NCI-H146 treated with DMSO at 0.1 percent for 48 hours (cell line): ENCODE data around the gene KHDRBS1.
"Not testable (repeated sequence)": the region's sequence is repeated elsewhere in the genome, so short reads cannot be mapped to it uniquely, and the experiment has no call there.

Experiments used
- DNase-seq: peaks from one replicate; lab custom pipeline; 2025; ENCODE audit not compliant: unreplicated experiment; lab: John Stamatoyannopoulos, UW

KHDRBS1 gene

DNA sequence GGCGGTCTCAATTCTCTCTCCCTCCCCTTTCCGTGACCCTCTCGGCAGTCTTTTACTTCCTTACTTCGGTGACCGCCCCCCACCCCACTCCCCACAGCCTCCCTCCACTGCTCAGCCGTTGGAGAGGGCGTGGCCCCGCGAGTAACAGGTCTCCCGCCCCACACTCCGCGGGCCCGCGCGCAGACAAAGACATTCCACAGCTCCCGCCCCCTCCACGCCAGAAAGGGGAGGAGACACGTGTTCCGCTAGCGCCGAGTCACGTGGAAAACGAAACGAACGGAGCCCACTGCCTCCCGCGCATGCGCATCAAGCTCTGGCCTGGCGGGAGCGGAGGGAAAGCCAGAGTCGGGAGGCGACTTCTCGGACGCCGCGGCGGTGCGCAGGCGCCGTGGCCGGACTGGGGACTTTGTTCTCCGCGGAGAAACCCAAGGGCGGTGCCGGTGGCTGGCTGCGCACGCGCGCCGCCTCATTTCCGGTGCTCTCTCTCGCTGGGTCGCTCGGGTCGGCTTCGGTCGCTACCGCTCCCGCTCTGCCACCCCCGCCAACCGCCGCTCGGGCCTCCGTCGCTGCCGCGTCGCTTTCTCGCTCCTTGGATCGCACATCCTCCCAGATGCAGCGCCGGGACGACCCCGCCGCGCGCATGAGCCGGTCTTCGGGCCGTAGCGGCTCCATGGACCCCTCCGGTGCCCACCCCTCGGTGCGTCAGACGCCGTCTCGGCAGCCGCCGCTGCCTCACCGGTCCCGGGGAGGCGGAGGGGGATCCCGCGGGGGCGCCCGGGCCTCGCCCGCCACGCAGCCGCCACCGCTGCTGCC, at the start of gene KHDRBS1:
KHDRBS1 (plus strand) TSS at position 483 of the 813 bp plus-strand sequence; CDS start at position 611, 128 bp downstream.
- peak; percentile 87 for DNase-seq

GRCh38 chr1:31970873-31971272, 42.8 kb upstream of the KHDRBS1 start:
- no peak for DNase-seq

GRCh38 chr1:31976401-31976800, 37.3 kb upstream of the KHDRBS1 start:
- DNase-seq, result no peak

DNA sequence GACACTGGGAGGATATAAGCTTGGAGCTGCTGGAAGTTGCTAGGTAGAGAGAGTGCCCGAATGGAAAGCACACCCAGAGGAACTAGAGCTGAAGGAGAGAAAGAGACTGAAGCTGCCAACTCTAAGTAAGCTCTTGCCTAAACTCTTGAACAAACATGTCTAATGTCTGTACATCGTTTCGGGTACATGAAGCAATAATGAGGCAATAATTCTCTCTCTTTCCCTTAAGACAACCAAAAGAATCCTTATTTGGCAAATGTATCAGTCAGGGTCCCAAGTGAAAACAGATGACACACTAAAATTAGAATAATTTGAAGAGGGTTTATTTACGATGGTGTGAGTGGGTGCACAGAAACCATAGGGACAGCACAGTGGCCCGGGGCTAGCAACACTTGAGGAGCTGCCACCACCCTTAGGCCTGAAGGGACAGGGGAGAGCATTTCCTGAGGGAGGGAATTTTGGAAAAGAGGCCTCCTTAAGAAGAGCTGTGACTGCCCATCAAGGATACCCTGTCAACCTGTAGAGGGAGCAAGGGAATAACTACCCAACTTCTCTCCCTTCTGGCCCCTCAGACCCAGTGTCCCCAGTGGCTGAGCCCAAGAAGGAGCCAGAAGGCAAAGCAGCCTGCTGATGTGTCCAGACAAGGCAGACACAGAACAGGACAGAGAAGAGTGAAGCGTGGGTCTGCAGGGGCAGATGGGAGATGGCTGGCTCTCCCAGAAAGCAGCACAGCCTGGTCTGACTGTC, 36.1 kb upstream of the KHDRBS1 start:
- DNase-seq, result no peak

- DNase-seq, result no peak
Measured at GRCh38 chr1:31978843-31979400, 34.7 kb upstream of the KHDRBS1 start.

DNA sequence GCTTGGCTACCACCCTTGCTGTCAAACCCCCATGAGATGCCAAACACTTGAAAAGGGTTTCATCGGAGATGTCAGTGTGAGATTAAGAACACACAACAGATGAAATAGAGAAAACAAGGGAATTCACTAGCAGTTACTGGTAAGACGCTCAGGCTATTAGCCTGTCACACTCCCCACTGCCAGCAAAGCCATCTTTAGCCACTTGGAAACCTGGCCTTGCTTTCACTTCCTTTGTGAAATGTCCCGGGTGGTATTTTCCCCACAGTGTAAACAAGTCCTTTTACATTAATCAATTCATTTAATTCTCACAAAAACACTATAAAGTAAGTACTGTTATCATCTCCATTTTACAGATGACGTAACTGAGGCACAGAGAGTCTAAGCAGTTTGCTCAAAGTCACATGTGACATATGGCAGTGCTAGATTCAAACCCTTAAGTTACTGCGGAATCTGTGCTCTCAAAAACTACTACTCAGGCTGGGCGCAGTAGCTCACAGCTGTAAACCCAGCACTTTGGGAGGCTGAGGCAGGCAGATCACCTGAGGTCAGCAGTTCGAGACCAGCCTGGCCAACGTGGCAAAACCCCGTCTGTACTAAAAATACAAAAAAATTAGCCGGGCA, 32.7 kb upstream of the KHDRBS1 start:
- DNase-seq, result no peak

GRCh38 chr1:31981456-31981839, 32.2 kb upstream of the KHDRBS1 start:
- no peak for DNase-seq

GRCh38 chr1:31981972-31982371, 31.7 kb upstream of the KHDRBS1 start:
- no peak for DNase-seq

- DNase-seq, result no peak
Measured at GRCh38 chr1:31984419-31985347, 29.0 kb upstream of the KHDRBS1 start.

DNA sequence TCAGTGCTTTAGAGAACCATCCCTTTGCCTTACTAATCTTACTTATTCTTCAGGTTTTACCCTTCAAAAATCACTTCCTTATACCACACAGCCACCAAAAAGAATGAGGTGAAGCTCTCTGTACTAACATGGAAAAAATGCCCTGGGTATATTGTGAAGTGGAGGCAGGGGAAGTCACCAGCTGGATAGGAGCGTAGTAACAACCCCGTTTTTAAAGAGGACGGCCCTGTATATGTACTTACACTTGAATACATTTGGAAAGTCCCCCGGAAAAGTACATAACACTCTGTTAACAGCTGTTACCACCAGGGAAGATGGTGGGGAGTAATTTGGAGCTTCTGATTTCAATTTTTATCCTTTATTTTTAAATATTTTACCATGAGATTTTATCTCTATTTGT, 28.2 kb upstream of the KHDRBS1 start:
- DNase-seq, result no peak

GRCh38 chr1:31987135-31987619, 26.5 kb upstream of the KHDRBS1 start:
- peak; percentile 57 for DNase-seq

DNA sequence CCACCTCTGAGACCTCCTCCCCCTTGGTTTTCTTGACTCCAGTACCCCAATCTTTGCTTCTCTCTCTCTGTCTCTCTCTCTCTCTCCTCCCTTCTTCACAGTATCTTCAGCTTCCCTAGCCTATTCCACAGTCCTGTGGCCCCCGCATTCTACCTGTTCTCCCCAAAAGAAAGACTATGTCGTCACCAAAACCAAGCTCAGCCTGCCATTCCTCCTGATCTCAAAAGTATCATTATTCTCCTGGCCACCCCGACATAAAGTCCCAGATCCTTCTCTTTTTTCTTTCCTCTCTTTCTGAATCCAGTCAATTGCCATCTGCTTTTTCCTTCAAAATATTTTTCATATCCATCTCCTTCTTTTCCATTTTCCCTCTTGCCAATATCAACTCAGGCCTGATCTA, 23.7 kb upstream of the KHDRBS1 start:
- no peak for DNase-seq

GRCh38 chr1:31991182-31991581, 22.5 kb upstream of the KHDRBS1 start:
- no peak for DNase-seq

DNA sequence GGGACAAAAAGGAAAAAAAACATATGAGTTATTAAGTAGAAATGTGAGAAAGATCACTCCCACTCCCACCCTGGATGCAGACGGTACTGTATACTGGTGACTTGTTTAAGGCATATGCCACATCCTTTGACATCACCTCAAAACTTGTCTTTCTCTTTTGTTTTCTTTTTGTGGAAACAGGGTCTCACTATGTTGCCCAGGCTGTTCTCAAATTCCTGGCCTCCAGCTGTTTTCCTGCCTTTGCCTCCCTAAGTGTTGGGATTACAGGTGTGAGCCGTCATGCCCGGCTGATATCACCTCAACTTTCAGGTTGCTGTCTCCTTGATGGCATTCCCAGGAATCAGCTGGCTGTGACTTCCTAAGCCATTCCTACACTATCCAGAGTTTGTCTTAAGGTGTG, 18.4 kb upstream of the KHDRBS1 start:
- DNase-seq, result no peak

GRCh38 chr1:31996121-31996520, 17.5 kb upstream of the KHDRBS1 start:
- not testable (repeated sequence) for DNase-seq

DNA sequence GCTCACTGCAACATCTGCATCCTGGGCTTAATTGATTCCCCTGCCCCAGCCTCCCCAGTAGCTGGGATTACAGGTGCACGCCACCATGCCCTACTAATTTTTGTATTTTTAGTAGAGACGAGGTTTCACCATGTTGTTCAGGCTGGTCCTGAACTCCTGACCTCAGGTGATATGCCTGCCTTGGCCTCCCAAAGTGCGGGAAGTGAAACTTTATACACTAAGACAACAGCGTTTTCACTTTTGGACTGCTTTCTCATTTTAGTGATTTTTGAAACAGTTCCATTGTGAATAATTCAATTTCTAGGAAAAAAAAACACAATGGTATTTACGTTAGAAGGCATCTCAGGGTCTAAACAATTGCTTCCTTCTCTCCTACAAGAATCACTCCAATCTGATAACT, 11.8 kb upstream of the KHDRBS1 start:
- DNase-seq, result no peak

DNA sequence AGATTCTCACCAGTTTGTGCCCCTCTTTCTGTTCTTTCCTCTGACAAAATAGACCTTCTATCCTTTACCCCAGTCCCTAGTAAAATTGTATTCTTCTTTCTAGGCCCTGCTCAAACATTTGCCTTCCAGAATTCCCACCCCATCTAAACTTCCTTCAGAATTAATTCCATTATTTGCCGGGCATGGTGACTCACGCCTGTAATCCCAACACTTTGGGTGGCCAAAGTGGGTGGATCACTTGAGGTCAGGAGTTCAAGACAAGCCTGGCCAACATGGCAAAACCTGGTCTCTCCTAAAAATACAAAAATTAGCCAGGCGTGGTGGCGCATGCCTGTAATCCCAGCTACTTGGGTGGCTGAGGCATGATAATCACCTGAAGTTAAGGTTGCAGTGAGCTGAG, 11.4 kb upstream of the KHDRBS1 start:
- DNase-seq, result not testable (repeated sequence)

GRCh38 chr1:32005522-32005921, 8.1 kb upstream of the KHDRBS1 start:
- DNase-seq, result no peak

- no peak for DNase-seq
Measured at GRCh38 chr1:32007591-32007940, 6.1 kb upstream of the KHDRBS1 start.

- no peak for DNase-seq
Measured at GRCh38 chr1:32010246-32010645, 3.4 kb upstream of the KHDRBS1 start.
